Measurements from ENCODE around the gene SLC12A5. TPM values are rescaled to one million over a fixed set of nuclear protein-coding genes. Genes with fewer than 3 reads are reported as not detected.

SLC12A5 gene
- total RNA-seq, 2 experiments from 2014 or later = 3.8 to 11.0 TPM

GRCh38 chr20:46018112-46018511, 10.9 kb upstream of the SLC12A5 start:
- no peak overlapping the region for H2AFZ ChIP-seq (ENCODE audit: low read length)
- H3K79me2 ChIP-seq (ENCODE audit: insufficient read depth, low read depth, low read length) = no peaks in the 10 kb centered on the region
- H3K9me2 ChIP-seq (ENCODE audit: insufficient read depth, low read length) = no peaks in the 10 kb centered on the region
- POLR2A ChIA-PET = interaction anchor here (0.8 kb wide), 1 partner anchor 11 kb away, joined by 3 read pairs; no protein-coding TSS in a partner anchor
- DNase-seq (ENCODE audit: low spot score) = no peak
- no TSS peak for BruUV-seq (replicated peaks)
- no peak overlapping the region for H3K4me3 ChIP-seq (ENCODE audit: low read depth, low read length, poor library complexity, severe bottlenecking)
- H3K36me3 ChIP-seq (ENCODE audit: insufficient read depth, low read length) = no peaks in the 10 kb centered on the region
- TF ChIP-seq CTCF (conservative IDR thresholded peaks at IDR 0.05; ENCODE audit: low read length) (no peak), EZH2phosphoT487 (IDR thresholded peaks at IDR 0.05; ENCODE audit: borderline replicate concordance, low read depth, low read length) (no peak)
- intact Hi-C loops (cut with micrococcal nuclease; ENCODE audit: unreplicated experiment) = no loop called here
- H4K20me1 ChIP-seq (ENCODE audit: insufficient read depth, low read length) = no peaks in the 10 kb centered on the region
- peaks cover 27% of the 10 kb centered on the region for H3K4me1 ChIP-seq (ENCODE audit: insufficient read depth, low read length, poor library complexity, severe bottlenecking)
- CTCF ChIA-PET (ENCODE audit: unreplicated experiment) = interaction anchor here (0.6 kb wide), 1 partner anchor 346 kb away, joined by 7 read pairs; no protein-coding TSS in a partner anchor
- no peak overlapping the region for H3K27ac ChIP-seq (ENCODE audit: low read depth, low read length, poor library complexity, severe bottlenecking)
- no peak overlapping the region for H3K4me2 ChIP-seq (ENCODE audit: low read length)
- peaks cover 9% of the 10 kb centered on the region; the same call in 1 of the 2 replicates for H3K9me3 ChIP-seq (ENCODE audit: low read length)

GRCh38 chr20:46018611-46019010, 10.4 kb upstream of the SLC12A5 start:
- TF ChIP-seq EZH2phosphoT487 (IDR thresholded peaks at IDR 0.05; ENCODE audit: borderline replicate concordance, low read depth, low read length) (no peak), CTCF (conservative IDR thresholded peaks at IDR 0.05; ENCODE audit: low read length) (no peak)
- Histone ChIP-seq H3K27ac (ENCODE audit: low read depth, low read length, poor library complexity, severe bottlenecking) (no peak overlapping the region), H3K9me3 (ENCODE audit: low read length) (peaks cover 9% of the 10 kb centered on the region; the same call in 1 of the 2 replicates), H3K4me2 (ENCODE audit: low read length) (no peak overlapping the region), H3K9me2 (ENCODE audit: insufficient read depth, low read length) (no peaks in the 10 kb centered on the region), H3K4me3 (ENCODE audit: low read depth, low read length, poor library complexity, severe bottlenecking) (no peak overlapping the region), H4K20me1 (ENCODE audit: insufficient read depth, low read length) (no peaks in the 10 kb centered on the region), H3K36me3 (ENCODE audit: insufficient read depth, low read length) (no peaks in the 10 kb centered on the region), H3K4me1 (ENCODE audit: insufficient read depth, low read length, poor library complexity, severe bottlenecking) (peaks cover 27% of the 10 kb centered on the region), H3K79me2 (ENCODE audit: insufficient read depth, low read depth, low read length) (no peaks in the 10 kb centered on the region), H2AFZ (ENCODE audit: low read length) (no peak overlapping the region)
- CTCF ChIA-PET (ENCODE audit: unreplicated experiment) = no interaction called here
- POLR2A ChIA-PET = interaction anchor here (0.8 kb wide), 1 partner anchor 12 kb away, joined by 3 read pairs; no protein-coding TSS in a partner anchor
- intact Hi-C loops (cut with micrococcal nuclease; ENCODE audit: unreplicated experiment) = no loop called here
- no peak for DNase-seq (ENCODE audit: low spot score)
- BruUV-seq (replicated peaks) = no TSS peak

GRCh38 chr20:46020555-46020954, 8.5 kb upstream of the SLC12A5 start:
- ChIA-PET CTCF (ENCODE audit: unreplicated experiment) (no interaction called here), POLR2A (no interaction called here)
- H3K36me3 ChIP-seq (ENCODE audit: insufficient read depth, low read length) = no peaks in the 10 kb centered on the region
- peaks cover 18% of the 10 kb centered on the region for H3K4me1 ChIP-seq (ENCODE audit: insufficient read depth, low read length, poor library complexity, severe bottlenecking)
- BruUV-seq (replicated peaks) = no TSS peak
- peak overlapping the region; percentile 75 for H3K4me3 ChIP-seq (ENCODE audit: low read depth, low read length, poor library complexity, severe bottlenecking)
- H3K4me2 ChIP-seq (ENCODE audit: low read length) = peak overlapping the region; percentile 80
- no peaks in the 10 kb centered on the region for H3K9me2 ChIP-seq (ENCODE audit: insufficient read depth, low read length)
- intact Hi-C loops (cut with micrococcal nuclease; ENCODE audit: unreplicated experiment) = loop anchor here (5.0 kb wide), 3 partner anchors 48 to 327 kb away; partner anchors contain the start of gene ZNF335
- peak; percentile 38 for DNase-seq (ENCODE audit: low spot score)
- no peaks in the 10 kb centered on the region; the same call in 1 of the 2 replicates for H4K20me1 ChIP-seq (ENCODE audit: insufficient read depth, low read length)
- TF ChIP-seq CTCF (conservative IDR thresholded peaks at IDR 0.05; ENCODE audit: low read length) (no peak), EZH2phosphoT487 (IDR thresholded peaks at IDR 0.05; ENCODE audit: borderline replicate concordance, low read depth, low read length) (no peak)
- H3K9me3 ChIP-seq (ENCODE audit: low read length) = peaks cover 9% of the 10 kb centered on the region; the same call in 1 of the 2 replicates
- H2AFZ ChIP-seq (ENCODE audit: low read length) = no peak overlapping the region; the same call in 1 of the 2 replicates
- peak overlapping the region; percentile 8 for H3K27ac ChIP-seq (ENCODE audit: low read depth, low read length, poor library complexity, severe bottlenecking)
- H3K79me2 ChIP-seq (ENCODE audit: insufficient read depth, low read depth, low read length) = no peaks in the 10 kb centered on the region
